ENCODE measurements around the gene SMAD9.

- TF ChIP-seq CTCF (IDR thresholded peaks at IDR 0.05; ENCODE audit: low read length) (no peak), EZH2phosphoT487 (IDR thresholded peaks at IDR 0.05; ENCODE audit: low read length) (no peak)
Measured at GRCh38 chr13:36945078-36945477, 25.0 kb upstream of the SMAD9 start.
